WTC11 (cell line): ENCODE results near the gene SOX6. TPM values are rescaled to one million over a fixed set of nuclear protein-coding genes. Genes with fewer than 3 reads are reported as not detected.
"Not testable (repeated sequence)": the region's sequence is repeated elsewhere in the genome, so short reads cannot be mapped to it uniquely, and the experiment has no call there.

ENCODE experiments used
- ATAC-seq: fragments of 200-7000 bp; cut with Tn5 transposase; 2 replicates; pipeline ENCODE4 v1.10.0; 2021; ENCODE audit warnings: mild to moderate bottlenecking, moderate library complexity
- CTCF ChIA-PET: fragments of 300-600 bp; sonication (Branson Sonifier 250); formaldehyde crosslinking; loops from one replicate; lab custom pipeline; 2021; ENCODE audit warnings: antibody characterized with exemption; lab: Charles Lee
- POLR2A ChIA-PET: fragments of 350-600 bp; sonication (Branson Sonifier 250); formaldehyde crosslinking; loops from one replicate; lab custom pipeline; 2021; ENCODE audit warnings: antibody characterized with exemption; lab: Charles Lee
- DNase-seq: peaks from one replicate; pipeline ENCODE4 v3.0.0; 2021; ENCODE audit warnings: low spot score
- H3K27ac Mint-ChIP-seq: 2 replicates; pipeline ENCODE4 v1.8.0; 2021; ENCODE audit warnings: mixed read lengths
- H3K27me3 Mint-ChIP-seq: 2 replicates; pipeline ENCODE4 v1.8.0; 2021; ENCODE audit warnings: low read depth, mild to moderate bottlenecking, moderate library complexity, mixed read lengths
- H3K36me3 Mint-ChIP-seq: 2 replicates; pipeline ENCODE4 v1.8.0; 2021; ENCODE audit warnings: mixed read lengths
- H3K4me1 Mint-ChIP-seq: 2 replicates; pipeline ENCODE4 v1.8.0; 2022; ENCODE audit warnings: mixed read lengths
- H3K4me3 Mint-ChIP-seq: 2 replicates; pipeline ENCODE4 v1.8.0; 2021; ENCODE audit warnings: mild to moderate bottlenecking, moderate library complexity, mixed read lengths
- H3K9me3 Mint-ChIP-seq: 2 replicates; pipeline ENCODE4 v1.8.0; 2021; ENCODE audit warnings: mixed read lengths
- E2F1 ChIP-seq: sonication (generic); formaldehyde crosslinking; IDR thresholded peaks from 2 replicates; pipeline ENCODE4 v1.8.0; 2022; ENCODE audit warnings: mild to moderate bottlenecking, missing genetic modification reagents
- ELF4 ChIP-seq: sonication (generic); formaldehyde crosslinking; IDR thresholded peaks from 2 replicates; pipeline ENCODE4 v1.8.1; 2022; ENCODE audit warnings: low read depth, mild to moderate bottlenecking, moderate library complexity, missing genetic modification reagents
- ETV6 ChIP-seq: sonication (generic); formaldehyde crosslinking; IDR thresholded peaks from 2 replicates; pipeline ENCODE4 v1.8.1; 2022; ENCODE audit warnings: mild to moderate bottlenecking, missing genetic modification reagents
- FOXK1 ChIP-seq: sonication (generic); formaldehyde crosslinking; IDR thresholded peaks from 2 replicates; pipeline ENCODE4 v1.8.0; 2022; ENCODE audit warnings: mild to moderate bottlenecking, moderate library complexity, missing genetic modification reagents
- GABPB1 ChIP-seq: sonication (generic); formaldehyde crosslinking; IDR thresholded peaks from 2 replicates; pipeline ENCODE4 v1.8.1; 2023; ENCODE audit warnings: mild to moderate bottlenecking, missing genetic modification reagents
- GTF2I ChIP-seq: fragments of 250-450 bp; sonication (Bioruptor Pico); conservative IDR thresholded peaks from 2 replicates; pipeline ENCODE4 v1.4.0; 2021; ENCODE audit warnings: mild to moderate bottlenecking
- IRF2 ChIP-seq: sonication (generic); formaldehyde crosslinking; IDR thresholded peaks from 2 replicates; pipeline ENCODE4 v1.8.0; 2022; ENCODE audit warnings: low read depth, missing genetic modification reagents, borderline replicate concordance
- KAT7 ChIP-seq: sonication (generic); formaldehyde crosslinking; IDR thresholded peaks from 2 replicates; pipeline ENCODE4 v1.8.1; 2023; ENCODE audit warnings: missing genetic modification reagents, mild to moderate bottlenecking, borderline replicate concordance
- PRRX2 ChIP-seq: fragments of 250-450 bp; sonication (Bioruptor Pico); IDR thresholded peaks from 2 replicates; pipeline ENCODE4 v1.8.0; 2021; ENCODE audit warnings: mild to moderate bottlenecking
- ZNF121 ChIP-seq: sonication (generic); formaldehyde crosslinking; IDR thresholded peaks from 2 replicates; pipeline ENCODE4 v1.8.0; 2023; ENCODE audit warnings: missing genetic modification reagents
- total RNA-seq: library from RNA; stranded (reverse); gene quantifications from 3 replicates; pipeline ENCODE4 v1.2.3, GENCODE V29; 2021
- TF ChIP-seq, protein P1 (sequence below): fragments of 250-450 bp; sonication (Bioruptor Pico); IDR thresholded peaks from 2 replicates; pipeline ENCODE4 v1.9.0; 2021; ENCODE audit warnings: mild to moderate bottlenecking
- TF ChIP-seq, protein P2 (sequence below): fragments of 250-450 bp; sonication (Bioruptor Pico); IDR thresholded peaks from 2 replicates; pipeline ENCODE4 v1.9.0; 2021; ENCODE audit warnings: moderate library complexity, mild to moderate bottlenecking, inconsistent platforms, borderline replicate concordance
- TF ChIP-seq, protein P3 (sequence below): sonication (generic); formaldehyde crosslinking; IDR thresholded peaks from 2 replicates; pipeline ENCODE4 v1.8.1; 2023; ENCODE audit warnings: mild to moderate bottlenecking, missing genetic modification reagents, borderline replicate concordance
- TF ChIP-seq, protein P4 (sequence below): sonication (generic); formaldehyde crosslinking; IDR thresholded peaks from 2 replicates; pipeline ENCODE4 v1.8.1; 2022; ENCODE audit warnings: mild to moderate bottlenecking, moderate library complexity, missing genetic modification reagents

The SOX6 gene
- total RNA-seq, 1 experiment from 2014 or later = 0.13 TPM

DNA sequence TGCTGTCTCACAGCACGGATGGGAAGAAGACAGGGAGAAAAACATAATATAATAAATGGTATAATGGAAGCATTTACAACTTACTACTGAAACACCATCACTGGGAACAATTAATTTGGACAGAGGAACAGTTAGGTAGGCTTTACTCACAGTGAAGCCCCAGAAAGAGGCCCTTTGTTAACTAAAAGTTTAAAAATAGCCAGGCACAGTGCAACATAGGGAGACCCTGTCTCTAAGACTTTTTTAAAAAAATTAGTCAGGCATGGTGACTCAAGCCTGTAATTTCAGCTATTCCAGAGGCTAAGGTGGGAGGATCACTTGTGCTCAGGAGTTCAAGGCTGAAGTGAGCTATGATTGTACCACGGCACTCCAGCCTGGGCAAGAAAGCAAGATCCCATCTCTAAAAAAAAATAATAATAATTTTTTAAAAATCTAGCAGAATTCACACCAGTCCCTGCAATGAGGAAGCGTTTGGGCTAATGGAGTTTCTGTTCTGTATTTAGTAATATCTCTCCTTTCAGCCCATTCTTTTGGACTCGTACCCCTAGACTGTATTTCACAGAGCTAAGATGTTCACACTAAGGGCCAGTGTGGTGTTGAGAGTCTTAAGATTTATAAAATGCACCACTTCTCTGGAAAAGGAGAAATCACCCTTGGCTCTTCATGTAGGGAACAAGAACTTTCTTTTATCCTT lies 275.5 kb downstream of the SOX6 start:
- H3K4me1 Mint-ChIP-seq = no peaks in the 10 kb centered on the region
- no peak overlapping the region for H3K27ac Mint-ChIP-seq
- no peak overlapping the region for H3K4me3 Mint-ChIP-seq
- no peaks in the 10 kb centered on the region for H3K36me3 Mint-ChIP-seq
- H3K9me3 Mint-ChIP-seq = peaks cover 11% of the 10 kb centered on the region
- TF ChIP-seq FOXK1 (CRISPR knock-in tag) = no peak
- ChIA-PET POLR2A (no interaction called here), CTCF (interaction anchor here (0.8 kb wide), 1 partner anchor 526 kb away, joined by 3 read pairs; no protein-coding TSS in a partner anchor)
- no peaks in the 10 kb centered on the region for H3K27me3 Mint-ChIP-seq
- ATAC-seq (no peak), DNase-seq (no peak)

DNA sequence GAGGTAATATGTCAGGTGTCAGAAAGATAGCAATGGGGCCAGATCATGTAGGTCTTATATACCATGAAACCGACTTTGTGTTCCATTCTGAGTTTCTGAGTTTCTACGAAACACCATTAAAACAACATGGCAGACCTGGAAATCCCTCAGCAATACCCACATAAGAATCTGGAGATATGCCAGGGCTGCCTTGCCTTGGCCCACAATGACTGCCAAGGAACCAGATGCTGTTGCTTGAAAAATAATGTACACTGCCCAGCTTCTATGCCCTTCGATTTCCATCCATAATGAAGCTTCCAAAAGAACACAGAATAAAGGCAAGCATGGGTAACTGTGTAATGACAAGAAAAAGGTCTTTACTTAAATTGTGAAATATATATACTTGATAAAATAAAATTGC lies 277.4 kb downstream of the SOX6 start:
- Mint-ChIP-seq H3K4me3 (no peak overlapping the region), H3K27ac (no peak overlapping the region), H3K27me3 (no peaks in the 10 kb centered on the region; the same call in 1 of the 2 replicates), H3K4me1 (no peaks in the 10 kb centered on the region), H3K9me3 (peaks cover 26% of the 10 kb centered on the region), H3K36me3 (peaks cover 7% of the 10 kb centered on the region; the same call in 1 of the 2 replicates)
- POLR2A ChIA-PET = no interaction called here
- no peak for DNase-seq
- TF ChIP-seq GTF2I (CRISPR knock-in tag) = no peak
- TF ChIP-seq, protein P1, sequence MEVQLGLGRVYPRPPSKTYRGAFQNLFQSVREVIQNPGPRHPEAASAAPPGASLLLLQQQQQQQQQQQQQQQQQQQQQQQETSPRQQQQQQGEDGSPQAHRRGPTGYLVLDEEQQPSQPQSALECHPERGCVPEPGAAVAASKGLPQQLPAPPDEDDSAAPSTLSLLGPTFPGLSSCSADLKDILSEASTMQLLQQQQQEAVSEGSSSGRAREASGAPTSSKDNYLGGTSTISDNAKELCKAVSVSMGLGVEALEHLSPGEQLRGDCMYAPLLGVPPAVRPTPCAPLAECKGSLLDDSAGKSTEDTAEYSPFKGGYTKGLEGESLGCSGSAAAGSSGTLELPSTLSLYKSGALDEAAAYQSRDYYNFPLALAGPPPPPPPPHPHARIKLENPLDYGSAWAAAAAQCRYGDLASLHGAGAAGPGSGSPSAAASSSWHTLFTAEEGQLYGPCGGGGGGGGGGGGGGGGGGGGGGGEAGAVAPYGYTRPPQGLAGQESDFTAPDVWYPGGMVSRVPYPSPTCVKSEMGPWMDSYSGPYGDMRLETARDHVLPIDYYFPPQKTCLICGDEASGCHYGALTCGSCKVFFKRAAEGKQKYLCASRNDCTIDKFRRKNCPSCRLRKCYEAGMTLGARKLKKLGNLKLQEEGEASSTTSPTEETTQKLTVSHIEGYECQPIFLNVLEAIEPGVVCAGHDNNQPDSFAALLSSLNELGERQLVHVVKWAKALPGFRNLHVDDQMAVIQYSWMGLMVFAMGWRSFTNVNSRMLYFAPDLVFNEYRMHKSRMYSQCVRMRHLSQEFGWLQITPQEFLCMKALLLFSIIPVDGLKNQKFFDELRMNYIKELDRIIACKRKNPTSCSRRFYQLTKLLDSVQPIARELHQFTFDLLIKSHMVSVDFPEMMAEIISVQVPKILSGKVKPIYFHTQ (CRISPR knock-in tag) = no peak
- TF ChIP-seq, protein P2, sequence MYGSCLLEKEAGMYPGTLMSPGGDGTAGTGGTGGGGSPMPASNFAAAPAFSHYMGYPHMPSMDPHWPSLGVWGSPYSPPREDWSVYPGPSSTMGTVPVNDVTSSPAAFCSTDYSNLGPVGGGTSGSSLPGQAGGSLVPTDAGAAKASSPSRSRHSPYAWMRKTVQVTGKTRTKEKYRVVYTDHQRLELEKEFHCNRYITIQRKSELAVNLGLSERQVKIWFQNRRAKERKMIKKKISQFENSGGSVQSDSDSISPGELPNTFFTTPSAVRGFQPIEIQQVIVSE = no peak
- TF ChIP-seq ETV6 (CRISPR knock-in tag) = no peak
- TF ChIP-seq, protein P3, sequence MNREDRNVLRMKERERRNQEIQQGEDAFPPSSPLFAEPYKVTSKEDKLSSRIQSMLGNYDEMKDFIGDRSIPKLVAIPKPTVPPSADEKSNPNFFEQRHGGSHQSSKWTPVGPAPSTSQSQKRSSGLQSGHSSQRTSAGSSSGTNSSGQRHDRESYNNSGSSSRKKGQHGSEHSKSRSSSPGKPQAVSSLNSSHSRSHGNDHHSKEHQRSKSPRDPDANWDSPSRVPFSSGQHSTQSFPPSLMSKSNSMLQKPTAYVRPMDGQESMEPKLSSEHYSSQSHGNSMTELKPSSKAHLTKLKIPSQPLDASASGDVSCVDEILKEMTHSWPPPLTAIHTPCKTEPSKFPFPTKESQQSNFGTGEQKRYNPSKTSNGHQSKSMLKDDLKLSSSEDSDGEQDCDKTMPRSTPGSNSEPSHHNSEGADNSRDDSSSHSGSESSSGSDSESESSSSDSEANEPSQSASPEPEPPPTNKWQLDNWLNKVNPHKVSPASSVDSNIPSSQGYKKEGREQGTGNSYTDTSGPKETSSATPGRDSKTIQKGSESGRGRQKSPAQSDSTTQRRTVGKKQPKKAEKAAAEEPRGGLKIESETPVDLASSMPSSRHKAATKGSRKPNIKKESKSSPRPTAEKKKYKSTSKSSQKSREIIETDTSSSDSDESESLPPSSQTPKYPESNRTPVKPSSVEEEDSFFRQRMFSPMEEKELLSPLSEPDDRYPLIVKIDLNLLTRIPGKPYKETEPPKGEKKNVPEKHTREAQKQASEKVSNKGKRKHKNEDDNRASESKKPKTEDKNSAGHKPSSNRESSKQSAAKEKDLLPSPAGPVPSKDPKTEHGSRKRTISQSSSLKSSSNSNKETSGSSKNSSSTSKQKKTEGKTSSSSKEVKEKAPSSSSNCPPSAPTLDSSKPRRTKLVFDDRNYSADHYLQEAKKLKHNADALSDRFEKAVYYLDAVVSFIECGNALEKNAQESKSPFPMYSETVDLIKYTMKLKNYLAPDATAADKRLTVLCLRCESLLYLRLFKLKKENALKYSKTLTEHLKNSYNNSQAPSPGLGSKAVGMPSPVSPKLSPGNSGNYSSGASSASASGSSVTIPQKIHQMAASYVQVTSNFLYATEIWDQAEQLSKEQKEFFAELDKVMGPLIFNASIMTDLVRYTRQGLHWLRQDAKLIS (CRISPR knock-in tag) = no peak
- TF ChIP-seq KAT7 (CRISPR knock-in tag) = no peak
- TF ChIP-seq GABPB1 (CRISPR knock-in tag) = no peak
- no peak for TF ChIP-seq ZNF121 (CRISPR knock-in tag)
- CTCF ChIA-PET = interaction anchor here (0.8 kb wide), 1 partner anchor 11 kb away, joined by 3 read pairs; no protein-coding TSS in a partner anchor
- no peak for ATAC-seq

DNA sequence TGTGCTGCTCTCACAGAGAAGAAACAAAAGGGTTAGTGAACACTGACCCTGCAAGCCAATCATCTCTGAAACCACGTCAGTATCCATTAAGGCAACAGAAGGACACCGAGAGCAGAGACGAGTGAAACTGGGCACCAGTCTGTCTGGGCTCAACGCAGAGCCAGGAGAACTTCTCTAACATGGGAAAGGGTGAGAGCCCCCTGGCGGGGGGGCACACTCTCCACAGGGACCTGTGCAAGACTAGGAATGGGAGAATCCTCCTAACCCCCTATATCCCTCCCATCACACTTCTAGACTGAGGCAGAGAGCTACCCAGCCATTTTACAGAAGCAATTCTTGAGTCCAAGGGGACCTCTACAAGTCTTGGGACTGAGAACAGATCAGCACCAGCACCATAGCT lies 285.8 kb downstream of the SOX6 start:
- Mint-ChIP-seq H3K9me3 (peaks cover 20% of the 10 kb centered on the region), H3K27me3 (no peaks in the 10 kb centered on the region; the same call in 1 of the 2 replicates), H3K36me3 (peaks cover 7% of the 10 kb centered on the region; the same call in 1 of the 2 replicates), H3K27ac (no peak overlapping the region), H3K4me1 (peaks cover 4% of the 10 kb centered on the region; the same call in 1 of the 2 replicates), H3K4me3 (no peak overlapping the region)
- DNase-seq (peak; percentile 12), ATAC-seq (peak; percentile 71)
- ChIA-PET CTCF (interaction anchor here (0.6 kb wide), 1 partner anchor 917 kb away, joined by 3 read pairs; no protein-coding TSS in a partner anchor), POLR2A (no interaction called here)
- TF ChIP-seq PRRX2 (CRISPR knock-in tag) (no peak), IRF2 (CRISPR knock-in tag) (no peak), E2F1 (no peak), ELF4 (CRISPR knock-in tag) (no peak), GABPB1 (CRISPR knock-in tag) (no peak)
- TF ChIP-seq, protein P4, sequence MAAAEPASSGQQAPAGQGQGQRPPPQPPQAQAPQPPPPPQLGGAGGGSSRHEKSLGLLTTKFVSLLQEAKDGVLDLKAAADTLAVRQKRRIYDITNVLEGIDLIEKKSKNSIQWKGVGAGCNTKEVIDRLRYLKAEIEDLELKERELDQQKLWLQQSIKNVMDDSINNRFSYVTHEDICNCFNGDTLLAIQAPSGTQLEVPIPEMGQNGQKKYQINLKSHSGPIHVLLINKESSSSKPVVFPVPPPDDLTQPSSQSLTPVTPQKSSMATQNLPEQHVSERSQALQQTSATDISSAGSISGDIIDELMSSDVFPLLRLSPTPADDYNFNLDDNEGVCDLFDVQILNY (CRISPR knock-in tag) = no peak

DNA sequence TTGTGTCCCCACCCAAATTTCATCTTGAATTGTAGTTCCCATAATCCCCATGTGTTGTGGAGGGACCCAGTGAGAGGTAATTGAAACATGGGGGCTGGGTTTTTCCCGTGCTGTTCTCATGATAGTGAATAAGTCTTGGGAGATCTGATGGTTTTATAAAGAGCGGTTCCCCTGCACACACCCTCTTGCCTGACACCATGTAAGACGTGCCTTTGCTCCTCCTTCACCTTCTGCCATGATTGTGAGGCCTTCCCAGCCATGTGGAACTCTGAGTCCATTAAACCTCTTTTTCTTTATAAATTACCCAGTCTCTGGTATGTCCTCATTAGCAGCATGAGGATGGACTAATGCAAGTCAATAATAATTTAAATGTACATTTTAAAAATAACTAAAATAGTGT lies 289.1 kb downstream of the SOX6 start:
- H3K4me1 Mint-ChIP-seq, DNase-seq, H3K9me3 Mint-ChIP-seq, ATAC-seq, H3K27ac Mint-ChIP-seq, H3K27me3 Mint-ChIP-seq, H3K4me3 Mint-ChIP-seq, H3K36me3 Mint-ChIP-seq, CTCF ChIA-PET, POLR2A ChIA-PET: not testable (repeated sequence)
